ENCODE results near the gene CDKN1C. TPM values are rescaled to one million over a fixed set of nuclear protein-coding genes. Genes with fewer than 3 reads are reported as not detected.
A peak's percentile ranks its signal among the peaks of the same experiment; 100 is the strongest.

The CDKN1C gene
- total RNA-seq, 2 donors from 2014 or later, result 1.2 to 2.0 TPM

DNA sequence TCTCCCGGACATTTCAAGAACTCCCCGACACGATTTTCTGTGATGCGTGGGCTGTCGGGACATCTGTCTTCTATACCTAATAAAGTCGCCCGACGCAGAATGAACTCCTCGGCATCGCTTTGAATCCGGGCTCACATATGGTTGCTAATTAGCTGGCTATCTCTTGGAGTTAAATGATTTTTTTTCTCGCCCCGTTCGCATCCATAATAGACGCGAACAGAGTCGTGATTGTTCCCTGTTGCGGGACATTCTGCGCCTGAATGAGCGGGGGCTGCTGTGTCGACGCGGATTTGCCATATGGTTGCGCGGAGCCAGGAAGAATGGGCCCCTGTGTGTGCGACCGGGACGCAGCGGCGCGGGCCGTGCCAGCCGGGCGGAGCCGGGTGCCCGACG lies 16.4 kb downstream of the CDKN1C start:
- Mint-ChIP-seq H3K36me3 (no peaks in the 10 kb centered on the region), H3K27ac (no peak overlapping the region), H3K27me3 (peaks cover 26 to 42% of the 10 kb centered on the region in 2 donors), H3K4me1 (ENCODE audit: low read depth in 2 of 2) (peaks cover 11 to 17% of the 10 kb centered on the region in 2 donors), H3K9me3 (no peaks in the 10 kb centered on the region), H3K4me3 (no peak overlapping the region)
- no peak for DNase-seq (ENCODE audit: low spot score)
- ATAC-seq, result no peak

DNA sequence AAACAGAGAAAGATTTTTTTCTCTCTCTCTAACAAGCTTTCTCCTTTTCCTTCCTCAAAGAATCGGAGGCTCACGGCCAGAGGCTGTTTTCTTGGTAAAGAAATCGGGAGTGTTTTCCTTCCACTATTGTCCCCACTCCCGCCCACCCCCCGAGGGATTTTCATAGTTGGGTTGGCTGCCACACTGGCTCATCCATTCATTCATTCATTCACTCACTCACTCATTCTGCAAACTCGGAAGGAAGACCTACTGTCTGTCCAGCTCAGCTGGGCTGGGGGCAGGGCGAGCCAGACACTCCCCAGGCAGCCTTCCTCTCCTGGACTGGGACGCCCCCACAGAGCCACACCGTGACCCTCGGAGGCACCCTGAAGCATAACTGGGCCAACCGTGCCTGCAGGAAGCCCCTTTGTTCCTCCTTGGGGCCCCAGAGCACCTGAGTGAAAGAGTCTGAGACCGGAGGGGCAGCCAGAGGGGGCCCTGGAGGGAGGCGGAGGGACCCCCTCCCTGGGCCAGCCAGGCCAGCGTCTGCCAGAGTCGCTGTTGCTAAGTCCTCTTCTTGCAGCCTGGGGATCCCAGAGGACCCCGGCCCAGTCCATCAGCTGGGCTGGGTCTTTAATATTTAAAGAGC lies 17.0 kb downstream of the CDKN1C start:
- H3K27ac Mint-ChIP-seq, result no peak overlapping the region
- H3K4me3 Mint-ChIP-seq, result peak overlapping the region; percentile 66
- ATAC-seq (no peak), DNase-seq (ENCODE audit: low spot score) (no peak)
- peaks cover 11 to 17% of the 10 kb centered on the region in 2 donors for H3K4me1 Mint-ChIP-seq (ENCODE audit: low read depth in 2 of 2)
- H3K36me3 Mint-ChIP-seq, result no peaks in the 10 kb centered on the region
- peaks cover 27 to 46% of the 10 kb centered on the region in 2 donors for H3K27me3 Mint-ChIP-seq
- H3K9me3 Mint-ChIP-seq, result no peaks in the 10 kb centered on the region

DNA sequence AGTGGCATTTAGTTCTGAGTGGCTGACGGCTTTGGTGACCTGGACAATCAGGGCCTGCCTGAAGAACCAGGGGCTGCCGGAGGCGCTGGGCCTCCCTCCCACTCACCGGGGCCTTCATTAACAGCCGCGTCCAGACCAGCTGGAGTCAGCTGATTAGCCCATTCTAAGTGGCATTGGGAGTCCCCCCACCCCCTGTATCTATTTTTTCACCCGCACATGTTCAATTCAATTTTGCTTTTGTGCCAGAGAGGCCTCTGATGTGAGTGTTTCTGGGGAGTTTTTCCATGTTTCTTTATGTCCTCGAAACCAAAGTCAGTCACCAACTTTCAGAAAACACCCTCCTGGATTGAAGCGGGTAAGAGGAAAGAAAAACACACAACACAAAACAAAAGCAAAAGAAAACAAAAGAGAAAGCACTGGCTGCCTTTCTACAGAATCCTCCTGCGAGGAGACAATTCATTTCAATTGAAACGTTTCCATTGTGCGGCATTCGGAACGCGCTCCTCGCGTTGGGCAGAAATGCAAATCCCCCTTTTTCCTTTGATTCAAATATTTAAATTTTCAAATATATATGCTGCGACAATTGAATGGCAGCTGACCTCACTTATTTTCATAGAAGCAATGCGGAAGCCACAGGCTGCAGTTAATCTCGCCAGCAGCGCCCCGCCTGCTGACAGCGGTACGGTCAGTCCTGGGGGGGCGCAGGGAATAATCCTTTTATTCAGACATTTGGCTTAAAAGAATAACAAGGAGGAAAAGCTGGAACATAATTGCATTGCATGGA lies 17.7 kb downstream of the CDKN1C start:
- DNase-seq (ENCODE audit: low spot score), result no peak
- no peak for ATAC-seq
- Mint-ChIP-seq H3K27me3 (peaks cover 31 to 50% of the 10 kb centered on the region in 2 donors), H3K27ac (no peak overlapping the region), H3K4me3 (peak overlapping the region; percentile 66), H3K36me3 (no peaks in the 10 kb centered on the region), H3K9me3 (no peaks in the 10 kb centered on the region), H3K4me1 (ENCODE audit: low read depth in 2 of 2) (peaks cover 11 to 17% of the 10 kb centered on the region in 2 donors)

DNA sequence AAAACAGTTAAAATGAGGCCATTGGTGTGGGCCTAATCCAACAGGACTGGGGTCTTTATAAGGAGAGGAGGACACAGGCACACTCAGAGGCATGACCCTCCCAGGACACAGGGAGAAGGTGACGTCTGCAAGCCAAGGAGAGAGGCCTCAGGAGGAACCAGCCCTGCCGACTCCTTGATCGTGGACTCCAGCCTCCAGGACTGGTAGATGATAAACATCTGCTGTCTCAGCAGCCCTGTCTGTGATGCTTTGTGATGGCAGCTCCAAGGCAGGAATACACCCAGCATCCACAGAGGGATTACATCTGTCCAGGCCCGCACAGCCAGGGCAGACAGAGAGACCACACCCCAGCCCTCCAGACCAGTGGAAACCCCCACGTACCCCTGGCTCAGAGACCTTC lies 18.4 kb downstream of the CDKN1C start:
- Mint-ChIP-seq H3K36me3 (no peaks in the 10 kb centered on the region), H3K9me3 (no peaks in the 10 kb centered on the region), H3K27ac (no peak overlapping the region), H3K27me3 (peaks cover 31 to 50% of the 10 kb centered on the region in 2 donors), H3K4me3 (peak overlapping the region; percentile 39), H3K4me1 (ENCODE audit: low read depth in 2 of 2) (peaks cover 11 to 17% of the 10 kb centered on the region in 2 donors)
- ATAC-seq, result no peak
- no peak for DNase-seq (ENCODE audit: low spot score)

DNA sequence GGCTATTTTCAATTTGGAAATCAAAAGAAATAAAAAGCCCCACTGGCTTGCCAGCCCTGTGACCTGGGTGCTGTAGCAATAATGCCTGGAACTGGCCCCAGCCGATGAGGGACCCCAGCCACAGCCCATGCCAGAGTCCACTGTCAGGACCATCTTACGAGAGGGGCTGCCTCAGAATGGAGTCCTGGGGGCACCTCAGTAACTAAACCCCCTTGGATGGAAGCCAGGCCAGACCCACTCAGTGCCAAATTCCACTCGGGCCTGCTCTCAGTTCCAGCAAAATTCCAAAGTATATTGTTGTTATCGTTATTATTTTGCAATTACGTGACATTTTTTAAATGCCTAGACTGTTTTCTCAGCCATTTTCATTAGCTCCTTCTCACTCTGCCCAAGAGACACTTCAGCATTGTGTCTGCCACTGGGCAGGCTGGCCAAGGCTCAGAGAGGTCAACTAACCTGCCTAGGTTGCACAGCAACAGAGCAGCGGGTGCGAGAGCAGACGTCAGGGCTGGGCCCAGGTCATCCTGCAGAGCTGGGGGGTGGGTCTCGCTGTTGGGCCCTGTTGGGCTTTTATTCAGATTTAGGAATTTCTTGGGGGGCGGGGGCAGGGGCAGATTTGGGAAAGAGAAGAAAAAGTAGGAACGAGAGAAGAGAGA lies 19.5 kb downstream of the CDKN1C start:
- Mint-ChIP-seq H3K27me3 (peaks cover 24 to 43% of the 10 kb centered on the region in 2 donors), H3K27ac (no peak overlapping the region), H3K36me3 (no peaks in the 10 kb centered on the region), H3K9me3 (no peaks in the 10 kb centered on the region), H3K4me1 (ENCODE audit: low read depth in 2 of 2) (peaks cover 6 to 12% of the 10 kb centered on the region in 2 donors), H3K4me3 (no peak overlapping the region)
- DNase-seq (ENCODE audit: low spot score) (no peak), ATAC-seq (no peak)

DNA sequence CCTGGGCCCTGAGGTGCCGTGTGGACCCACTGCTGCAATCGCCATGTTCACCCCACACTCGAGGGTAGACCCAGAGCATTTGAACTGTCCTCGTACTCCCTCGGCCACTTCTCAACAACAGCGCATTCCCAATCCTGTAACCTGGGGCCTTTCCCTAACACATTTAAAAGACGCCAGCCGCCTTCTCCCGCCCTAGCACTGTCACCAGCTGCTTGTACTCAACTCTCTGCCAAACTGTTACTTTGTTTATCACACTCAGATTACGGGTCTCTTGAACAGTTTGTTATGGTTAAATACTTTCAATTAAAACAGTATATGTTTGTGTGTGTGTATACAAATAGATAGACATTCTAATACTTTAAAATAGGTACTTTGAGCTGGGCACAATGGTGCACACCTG lies 20.7 kb downstream of the CDKN1C start:
- ATAC-seq (no peak), DNase-seq (ENCODE audit: low spot score) (no peak)
- H3K4me3 Mint-ChIP-seq, result no peak overlapping the region
- no peak overlapping the region for H3K27ac Mint-ChIP-seq
- H3K27me3 Mint-ChIP-seq, result peaks cover 27 to 42% of the 10 kb centered on the region in 2 donors
- H3K9me3 Mint-ChIP-seq, result no peaks in the 10 kb centered on the region
- H3K4me1 Mint-ChIP-seq (ENCODE audit: low read depth in 2 of 2), result peaks cover 5 to 7% of the 10 kb centered on the region in 2 donors
- H3K36me3 Mint-ChIP-seq, result no peaks in the 10 kb centered on the region

DNA sequence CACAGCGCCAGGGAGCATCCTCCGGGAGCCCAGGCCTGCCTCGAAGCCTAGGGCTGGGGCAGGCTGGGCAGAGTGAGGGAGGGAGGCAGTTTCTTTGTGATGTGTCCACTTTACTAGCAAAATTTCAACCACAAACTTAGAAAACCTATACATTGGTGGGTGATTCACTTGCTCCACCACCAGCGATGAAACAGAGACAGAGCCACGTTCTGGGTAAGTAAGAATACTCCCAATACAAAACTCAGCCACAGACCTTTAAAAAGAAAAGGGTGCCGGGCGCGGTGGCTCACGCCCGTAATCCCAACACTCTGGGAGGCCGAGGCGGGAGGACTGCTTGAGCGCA lies 22.3 kb downstream of the CDKN1C start:
- Mint-ChIP-seq H3K27me3 (peaks cover 24 to 32% of the 10 kb centered on the region in 2 donors), H3K9me3 (no peaks in the 10 kb centered on the region), H3K27ac (no peak overlapping the region), H3K4me3 (no peak overlapping the region), H3K36me3 (no peaks in the 10 kb centered on the region), H3K4me1 (ENCODE audit: low read depth in 2 of 2) (peaks cover 0 to 3% of the 10 kb centered on the region in 2 donors)
- ATAC-seq (no peak), DNase-seq (ENCODE audit: low spot score) (no peak)

DNA sequence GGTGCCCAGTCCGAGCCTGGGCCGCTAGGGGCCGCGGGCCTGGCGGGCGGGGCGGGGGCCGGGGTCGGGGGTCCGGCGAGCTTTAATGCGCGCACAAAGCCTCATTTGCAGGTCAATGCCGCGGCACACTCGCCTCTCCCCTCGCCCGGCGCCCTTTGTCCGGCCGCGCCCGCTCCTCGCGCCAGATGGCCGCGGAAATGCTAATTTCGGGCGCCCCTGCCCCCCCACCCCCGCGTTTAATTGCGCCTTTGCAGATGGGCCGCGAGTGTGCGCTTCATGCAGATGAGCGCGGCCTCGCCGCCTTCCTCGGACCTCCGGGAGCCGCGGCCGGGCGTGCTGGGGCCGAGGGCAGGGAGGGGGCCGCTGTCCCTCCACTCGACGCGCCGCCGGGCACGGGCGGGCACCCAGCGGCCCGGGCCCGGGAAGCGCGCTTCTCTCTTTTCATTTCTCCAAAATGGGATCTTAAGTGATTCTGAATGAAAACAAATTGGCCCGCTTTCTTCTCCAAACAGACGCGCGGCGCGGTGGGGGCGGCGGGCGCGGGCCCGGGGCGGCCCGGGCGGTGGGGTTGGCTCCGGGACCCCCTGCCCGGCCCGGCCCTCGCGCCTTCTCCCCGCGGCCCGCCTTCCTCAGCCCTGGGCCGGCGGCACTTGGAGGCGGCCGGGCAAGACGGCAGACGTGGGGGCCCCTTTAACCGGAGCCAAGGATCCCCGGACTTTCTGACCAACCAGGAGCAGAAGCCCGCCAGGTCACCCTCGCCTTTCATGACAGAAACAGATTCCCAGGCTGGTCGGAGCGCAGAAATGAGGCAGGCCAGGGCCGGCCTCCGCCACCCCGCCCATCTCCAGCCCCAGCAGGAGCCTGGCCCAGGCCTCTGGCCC lies 22.9 kb downstream of the CDKN1C start:
- ATAC-seq (no peak), DNase-seq (ENCODE audit: low spot score) (no peak)
- H3K4me1 Mint-ChIP-seq (ENCODE audit: low read depth in 2 of 2), result peaks cover 0 to 3% of the 10 kb centered on the region in 2 donors
- peaks cover 24 to 26% of the 10 kb centered on the region in 2 donors for H3K27me3 Mint-ChIP-seq
- no peaks in the 10 kb centered on the region for H3K9me3 Mint-ChIP-seq
- H3K27ac Mint-ChIP-seq, result no peak overlapping the region
- H3K36me3 Mint-ChIP-seq, result no peaks in the 10 kb centered on the region
- no peak overlapping the region for H3K4me3 Mint-ChIP-seq

DNA sequence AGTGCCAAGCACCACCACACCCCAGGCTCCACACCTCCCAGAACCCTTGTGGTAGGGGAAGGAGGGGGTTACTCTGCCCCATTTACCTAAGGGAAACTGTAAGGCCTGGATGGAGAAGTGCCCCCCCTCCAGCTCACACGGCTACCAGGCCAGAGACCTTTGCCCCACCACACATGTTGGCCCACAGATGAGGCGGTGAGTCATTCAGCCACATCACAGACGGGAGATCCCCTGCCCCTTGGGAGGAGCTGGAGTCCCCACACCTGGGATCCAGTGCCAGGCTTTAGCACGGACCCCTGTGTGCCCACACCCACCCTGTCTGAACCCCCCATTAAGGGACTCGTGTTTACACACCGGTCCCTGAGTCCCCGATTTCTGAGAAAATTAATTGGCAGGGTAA lies 24.9 kb downstream of the CDKN1C start:
- no peak for DNase-seq (ENCODE audit: low spot score)
- Mint-ChIP-seq H3K4me3 (no peak overlapping the region), H3K9me3 (no peaks in the 10 kb centered on the region), H3K27me3 (peaks cover 19% of the 10 kb centered on the region in 2 donors), H3K27ac (no peak overlapping the region), H3K4me1 (ENCODE audit: low read depth in 2 of 2) (no peaks in the 10 kb centered on the region), H3K36me3 (no peaks in the 10 kb centered on the region)
- ATAC-seq, result no peak

DNA sequence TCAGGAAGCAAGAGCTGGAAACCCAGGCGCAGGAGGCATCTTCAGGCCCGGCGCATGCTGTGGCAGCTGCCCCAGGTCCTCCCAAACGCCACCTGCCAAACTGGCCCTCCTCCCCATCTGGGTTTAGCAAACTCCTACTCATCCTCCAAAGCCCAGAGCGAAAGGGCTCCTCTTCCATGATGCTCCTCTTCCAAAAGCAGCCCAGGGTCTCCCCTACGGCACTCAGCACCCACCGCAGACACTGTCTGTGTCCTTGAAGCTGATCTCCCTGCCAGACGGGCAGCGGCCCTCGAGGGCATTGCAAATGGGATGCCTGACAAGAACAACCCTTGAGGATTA lies 25.9 kb downstream of the CDKN1C start:
- peaks cover 12 to 15% of the 10 kb centered on the region in 2 donors for H3K27me3 Mint-ChIP-seq
- no peaks in the 10 kb centered on the region for H3K36me3 Mint-ChIP-seq
- no peak overlapping the region for H3K27ac Mint-ChIP-seq
- no peak for DNase-seq (ENCODE audit: low spot score)
- H3K4me1 Mint-ChIP-seq (ENCODE audit: low read depth in 2 of 2), result no peaks in the 10 kb centered on the region
- no peak overlapping the region for H3K4me3 Mint-ChIP-seq
- no peaks in the 10 kb centered on the region for H3K9me3 Mint-ChIP-seq
- no peak for ATAC-seq

DNA sequence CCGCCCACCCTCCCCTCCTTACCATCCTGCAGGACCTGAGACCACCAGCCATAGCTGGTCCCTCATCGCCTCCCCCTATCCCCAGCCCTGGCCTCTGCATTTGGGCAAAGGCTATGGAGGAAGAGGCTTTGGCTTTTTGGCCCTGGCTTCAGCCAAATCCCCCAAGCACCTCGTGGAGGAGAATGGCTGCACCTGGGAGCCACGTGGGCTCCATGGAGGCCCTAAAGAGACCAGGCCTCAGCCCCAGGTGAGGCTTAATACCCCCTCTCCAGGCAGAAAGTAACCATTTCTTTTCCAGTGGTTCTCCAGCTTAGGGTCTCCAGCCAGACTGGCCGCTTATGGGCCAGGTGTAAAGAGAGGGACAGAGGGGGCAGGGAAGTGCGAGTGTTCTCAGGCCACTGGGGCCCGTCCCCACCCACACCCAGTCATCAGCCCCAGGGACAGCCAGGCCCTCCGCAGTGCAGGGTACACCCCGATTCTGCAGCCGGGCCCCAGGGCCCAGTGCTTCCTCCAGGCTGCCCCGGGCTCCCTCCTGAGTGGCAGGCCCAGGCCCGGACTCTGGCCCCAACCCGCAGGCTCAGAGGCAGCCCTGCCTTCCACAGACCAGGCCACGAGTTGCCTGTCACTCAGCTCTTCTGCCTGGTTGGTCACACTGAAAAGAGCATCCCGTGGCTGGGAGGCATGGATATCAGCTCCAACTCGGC lies 26.4 kb downstream of the CDKN1C start:
- H3K4me1 Mint-ChIP-seq (ENCODE audit: low read depth in 2 of 2), result no peaks in the 10 kb centered on the region
- no peak overlapping the region for H3K4me3 Mint-ChIP-seq
- H3K27me3 Mint-ChIP-seq, result peaks cover 8 to 12% of the 10 kb centered on the region in 2 donors
- no peak overlapping the region for H3K27ac Mint-ChIP-seq
- DNase-seq (ENCODE audit: low spot score), result no peak
- ATAC-seq, result no peak
- no peaks in the 10 kb centered on the region for H3K9me3 Mint-ChIP-seq
- H3K36me3 Mint-ChIP-seq, result no peaks in the 10 kb centered on the region

DNA sequence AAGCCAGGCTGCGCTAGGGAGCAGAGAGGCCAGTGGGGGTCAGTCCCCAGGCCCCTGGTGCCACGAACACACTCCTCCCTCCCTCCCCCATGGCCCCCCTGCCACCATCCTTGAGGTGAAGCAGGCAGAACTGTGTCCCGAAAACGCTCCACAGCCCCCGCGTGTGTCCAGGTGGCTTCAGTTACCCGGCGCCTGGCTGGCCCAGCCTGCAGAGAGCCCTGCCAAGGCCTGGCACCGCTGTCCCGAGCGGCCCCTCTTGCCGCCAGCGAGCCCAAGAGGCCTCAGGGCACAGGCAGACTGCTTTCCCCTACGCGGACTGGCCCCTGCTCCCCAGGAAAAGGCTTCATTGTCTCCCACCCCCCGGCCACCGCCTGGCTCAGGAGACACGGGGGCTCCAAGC lies 27.7 kb downstream of the CDKN1C start:
- no peak for ATAC-seq
- H3K27me3 Mint-ChIP-seq, result peaks cover 0 to 7% of the 10 kb centered on the region in 2 donors
- H3K27ac Mint-ChIP-seq, result no peak overlapping the region
- no peaks in the 10 kb centered on the region for H3K36me3 Mint-ChIP-seq
- no peak overlapping the region for H3K4me3 Mint-ChIP-seq
- no peaks in the 10 kb centered on the region for H3K9me3 Mint-ChIP-seq
- no peak for DNase-seq (ENCODE audit: low spot score)
- no peaks in the 10 kb centered on the region for H3K4me1 Mint-ChIP-seq (ENCODE audit: low read depth in 2 of 2)

DNA sequence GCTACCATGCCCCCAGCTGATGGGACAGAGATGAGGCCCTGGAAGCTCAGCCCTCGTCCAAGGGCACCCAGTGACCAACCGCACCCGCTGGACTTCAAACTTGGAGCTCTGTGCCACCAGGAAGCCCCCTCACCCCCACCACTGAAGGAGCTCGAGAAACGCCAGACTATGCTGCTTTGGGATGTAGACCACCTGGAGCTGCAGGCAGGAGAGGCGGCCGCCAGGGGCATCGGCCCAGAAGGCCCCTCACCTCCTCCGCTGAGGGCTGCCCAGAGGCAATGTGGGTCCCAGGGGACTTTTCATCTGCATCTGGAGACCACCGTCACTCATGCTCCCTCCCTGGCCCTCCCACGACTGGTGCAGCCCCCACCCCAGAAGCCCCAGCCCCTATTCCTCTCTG lies 28.3 kb downstream of the CDKN1C start:
- Mint-ChIP-seq H3K4me1 (ENCODE audit: low read depth in 2 of 2) (no peaks in the 10 kb centered on the region), H3K27me3 (peaks cover 0 to 7% of the 10 kb centered on the region in 2 donors), H3K27ac (no peak overlapping the region), H3K4me3 (no peak overlapping the region), H3K9me3 (no peaks in the 10 kb centered on the region), H3K36me3 (no peaks in the 10 kb centered on the region)
- no peak for ATAC-seq
- DNase-seq (ENCODE audit: low spot score), result no peak
